SK-N-SH (cell line): Measurements from ENCODE around the gene CHST12. TPM values are rescaled to one million over a fixed set of nuclear protein-coding genes. Genes with fewer than 3 reads are reported as not detected.

Source experiments
- CTCF ChIA-PET: fragments of 300-600, 350-600 bp; formaldehyde crosslinking; extraction: SDS; loops from one replicate; lab custom pipeline; 2021; lab: Yijun Ruan, JAX
- POLR2A ChIA-PET: fragments of 350-600 bp; sonication (Branson Sonifier 250); formaldehyde crosslinking; extraction: SDS; loops from one replicate; lab custom pipeline; 2020; ENCODE audit warnings: antibody characterized with exemption, inconsistent platforms; lab: Yijun Ruan, JAX
- DNase-seq: peaks from one replicate; pipeline ENCODE4 v3.0.0; 2012
- H2AFZ ChIP-seq: fragments of 200-600 bp; sonication (generic); 2 replicates; pipeline ENCODE4 v1.8.1; 2016; ENCODE audit warnings: antibody characterized with exemption, mild to moderate bottlenecking, low read depth
- H3F3A ChIP-seq: fragments of 200-600 bp; sonication (generic); replicated peaks from 2 replicates; pipeline ENCODE3; 2016; ENCODE audit warnings: antibody characterized with exemption, mild to moderate bottlenecking; ENCODE audit not compliant: insufficient read depth
- H3K27ac ChIP-seq, 2 experiments: fragments of 200-500 bp in 1 of 2; fragments of 200-600 bp in 1 of 2; sonication (Bioruptor generic) in 1 of 2; sonication (generic), shearing (Covaris generic) in 1 of 2; 2 replicates each; pipeline versions ENCODE4 v1.5.1 to v1.6.1; 2014 to 2016; ENCODE audit warnings: low read depth in 2 of 2, inconsistent platforms in 1 of 2, low read length in 1 of 2, mild to moderate bottlenecking in 1 of 2, mixed read lengths in 1 of 2
- H3K27me3 ChIP-seq: fragments of 200-600 bp; sonication (generic), shearing (Covaris generic); 2 replicates; pipeline ENCODE4 v1.6.1; 2016; ENCODE audit warnings: mixed run types; ENCODE audit not compliant: insufficient read depth
- H3K36me3 ChIP-seq, 2 experiments: fragments of 200-500 bp in 1 of 2; fragments of 200-600 bp in 1 of 2; sonication (Bioruptor generic) in 1 of 2; sonication (generic) in 1 of 2; replicated peaks in 1 of 2; 2 replicates each; pipeline versions ENCODE3 to v1.5.1; 2014 to 2016; ENCODE audit warnings: low read length in 1 of 2, mild to moderate bottlenecking in 1 of 2; ENCODE audit not compliant: insufficient read depth in 2 of 2, control insufficient read depth in 1 of 2
- H3K4me1 ChIP-seq, 2 experiments: fragments of 200-500 bp in 1 of 2; fragments of 200-600 bp in 1 of 2; sonication (Bioruptor generic) in 1 of 2; sonication (generic), shearing (Covaris generic) in 1 of 2; 2 replicates each; pipeline versions ENCODE4 v1.5.1 to v1.6.1; 2014 to 2016; ENCODE audit warnings: low read depth in 1 of 2, low read length in 1 of 2, mixed run types in 1 of 2; ENCODE audit not compliant: insufficient read depth in 2 of 2, control insufficient read depth in 1 of 2
- H3K4me2 ChIP-seq: fragments of 200-600 bp; sonication (generic), shearing (Covaris generic); 2 replicates; pipeline ENCODE4 v1.6.1; 2017; ENCODE audit warnings: mixed run types
- H3K4me3 ChIP-seq, 2 experiments: fragments of 200-500 bp in 1 of 2; fragments of 200-600 bp in 1 of 2; sonication (Bioruptor generic) in 1 of 2; sonication (generic), shearing (Covaris generic) in 1 of 2; 2 replicates each; pipeline versions ENCODE4 v1.5.1 to v1.8.1; 2014 to 2016; ENCODE audit warnings: low read depth in 2 of 2, inconsistent platforms in 1 of 2, low read length in 1 of 2, mild to moderate bottlenecking in 1 of 2, mixed read lengths in 1 of 2, moderate library complexity in 1 of 2
- H3K79me2 ChIP-seq: fragments of 200-600 bp; sonication (generic); 2 replicates; pipeline ENCODE4 v1.8.1; 2017; ENCODE audit warnings: mild to moderate bottlenecking; ENCODE audit not compliant: insufficient read depth
- H3K9ac ChIP-seq: fragments of 200-600 bp; sonication (generic); 2 replicates; pipeline ENCODE4 v1.6.1; 2017; ENCODE audit warnings: mixed run types
- H3K9me2 ChIP-seq: fragments of 200-600 bp; sonication (generic); 2 replicates; pipeline ENCODE4 v1.6.1; 2017; ENCODE audit warnings: mixed run types
- H3K9me3 ChIP-seq: fragments of 200-600 bp; sonication (generic); 2 replicates; pipeline ENCODE4 v1.6.1; 2017; ENCODE audit warnings: mixed run types, mild to moderate bottlenecking, moderate library complexity
- H4K20me1 ChIP-seq: fragments of 200-600 bp; sonication (generic); 2 replicates; pipeline ENCODE4 v1.6.1; 2017; ENCODE audit warnings: mild to moderate bottlenecking, mixed run types; ENCODE audit not compliant: insufficient read depth
- CHD2 ChIP-seq: fragments of 150-350 bp; IDR thresholded peaks from 2 replicates; pipeline ENCODE4 v1.6.1; 2018; ENCODE audit warnings: low read length; ENCODE audit not compliant: partially characterized antibody
- CTCF ChIP-seq: fragments of 200-600 bp; sonication (generic); IDR thresholded peaks from 2 replicates; pipeline ENCODE4 v1.6.1; 2017; ENCODE audit warnings: antibody characterized with exemption, mild to moderate bottlenecking, moderate library complexity
- ELF1 ChIP-seq: IDR thresholded peaks from 2 replicates; pipeline ENCODE4 v1.4.0; 2012
- FOSL2 ChIP-seq: IDR thresholded peaks from 2 replicates; pipeline ENCODE4 v1.4.0; 2012; ENCODE audit warnings: low read depth, mild to moderate bottlenecking, moderate library complexity, borderline replicate concordance
- GABPA ChIP-seq: IDR thresholded peaks from 2 replicates; pipeline ENCODE4 v1.4.0; 2012; ENCODE audit warnings: low read depth, mild to moderate bottlenecking
- IRF3 ChIP-seq: fragments of 150-350 bp; IDR thresholded peaks from 2 replicates; pipeline ENCODE4 v1.6.1; 2016; ENCODE audit warnings: mild to moderate bottlenecking, low read depth, low read length
- MAX ChIP-seq: IDR thresholded peaks from 2 replicates; pipeline ENCODE4 v1.4.0; 2012; ENCODE audit warnings: low read depth
- NFIC ChIP-seq: IDR thresholded peaks from 2 replicates; pipeline ENCODE4 v1.4.0; 2012; ENCODE audit warnings: borderline replicate concordance
- RCOR1 ChIP-seq: fragments of 150-350 bp; IDR thresholded peaks from 2 replicates; pipeline ENCODE4 v1.6.1; 2017; ENCODE audit warnings: antibody characterized with exemption, low read length
- USF1 ChIP-seq: IDR thresholded peaks from 2 replicates; pipeline ENCODE4 v1.4.0; 2012; ENCODE audit warnings: low read depth, borderline replicate concordance
- USF2 ChIP-seq: fragments of 150-350 bp; IDR thresholded peaks from 2 replicates; pipeline ENCODE4 v1.6.1; 2017; ENCODE audit warnings: antibody characterized with exemption, low read length, low read depth, borderline replicate concordance
- ZBTB33 ChIP-seq: IDR thresholded peaks from 2 replicates; pipeline ENCODE4 v1.4.0; 2012; ENCODE audit warnings: low read depth, borderline replicate concordance
- WGBS: methylation state at CpG from one replicate; pipeline ENCODE4 v1.1.6; 2017; ENCODE audit warnings: low lambda C conversion rate; 5-methylcytosine and 5-hydroxymethylcytosine counted together
- polyA plus RNA-seq, 3 experiments: library from polyadenylated mRNA; depleted of rRNA; stranded (reverse); fragments of >200 nt; gene quantifications; 2 replicates each; pipeline ENCODE4 v1.2.3, GENCODE V29; 2012

CHST12 gene
- polyA plus RNA-seq, 1 of the 3 experiments (the other 2 are of a cell fraction): 32.7 TPM

- 97% methylated on average over 84 of the region's 85 CpGs for WGBS
- Histone ChIP-seq H3K9ac (no peak overlapping the region), H3K9me2 (no peaks in the 10 kb centered on the region)
- DNase-seq: no peak
- TF ChIP-seq GABPA (no peak), ELF1 (no peak), USF2 (no peak), USF1 (no peak), NFIC (no peak), FOSL2 (no peak), CHD2 (no peak), CTCF (no peak), MAX (no peak), ZBTB33 (no peak), IRF3 (no peak), RCOR1 (no peak)
- TF ChIP-seq, all 33 proteins: peak for 0
- H3K4me2 ChIP-seq: no peak overlapping the region
- H3K27ac ChIP-seq: no peak overlapping the region
- H4K20me1 ChIP-seq: no peaks in the 10 kb centered on the region
- peaks cover 13% of the 10 kb centered on the region; the same call in 1 of the 2 replicates for H3K79me2 ChIP-seq
- H3F3A ChIP-seq: no peaks in the 10 kb centered on the region
- ChIA-PET CTCF (interaction anchor here (0.9 to 6.4 kb wide), 5 partner anchors 11 to 85 kb away, joined by 3 to 44 read pairs (median 4); no protein-coding TSS in a partner anchor), POLR2A (interaction anchor here (0.6 kb wide), 1 partner anchor 186 kb away, joined by 3 read pairs; no protein-coding TSS in a partner anchor)
- peaks cover 10% of the 10 kb centered on the region; the same call in 1 of the 2 replicates for H3K9me3 ChIP-seq
- H3K4me1 ChIP-seq: no peaks in the 10 kb centered on the region
- no peak overlapping the region for H2AFZ ChIP-seq
- peaks cover 11 to 14% of the 10 kb centered on the region in 2 experiments for H3K36me3 ChIP-seq
- H3K27me3 ChIP-seq: no peaks in the 10 kb centered on the region
- no peak overlapping the region for H3K4me3 ChIP-seq
These were observed 29.7 kb downstream of the CHST12 start for GRCh38 chr7:2432910-2433712.
